Measurements from ENCODE around the gene ZC3H12C. TPM values are rescaled to one million over a fixed set of nuclear protein-coding genes. Genes with fewer than 3 reads are reported as not detected.

ZC3H12C gene
- polyA plus RNA-seq, 3 donors from 2014 or later: not detected

GRCh38 chr11:110069158-110069737, 23.9 kb upstream of the ZC3H12C start:
- H3K27me3 Mint-ChIP-seq (ENCODE audit: low read depth in 3 of 3): peaks cover 0 to 5% (median 5%) of the 10 kb centered on the region in 3 donors
- H3K36me3 Mint-ChIP-seq: no peaks in the 10 kb centered on the region
- H3K4me3 Mint-ChIP-seq: no peak overlapping the region
- DNase-seq: no peak
- no peaks in the 10 kb centered on the region for H3K4me1 Mint-ChIP-seq
- H3K27ac Mint-ChIP-seq: no peak overlapping the region
- no peaks in the 10 kb centered on the region for H3K9me3 Mint-ChIP-seq

DNA sequence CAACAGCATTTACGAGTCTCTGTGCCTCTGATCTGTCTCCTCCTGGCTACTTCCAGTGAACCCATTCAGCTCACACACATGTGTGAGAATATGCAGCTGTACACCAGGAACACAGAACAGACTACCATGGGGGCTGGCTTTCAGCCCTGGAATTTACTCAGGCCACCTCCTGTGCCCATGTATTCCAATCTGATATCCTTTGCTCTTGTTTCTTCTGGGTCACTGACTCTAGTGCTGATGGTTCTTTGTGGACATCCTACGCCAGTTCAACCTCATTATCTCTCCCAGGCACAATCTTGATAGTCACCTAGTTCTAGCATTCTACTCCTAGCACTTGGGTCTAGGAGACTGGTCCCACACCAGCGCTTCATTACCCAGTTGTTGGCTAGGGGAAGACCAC, 23.0 kb upstream of the ZC3H12C start:
- Mint-ChIP-seq H3K4me1 (no peaks in the 10 kb centered on the region), H3K27ac (no peak overlapping the region), H3K9me3 (peaks cover 0 to 2% (median 0%) of the 10 kb centered on the region in 6 donors), H3K27me3 (ENCODE audit: low read depth in 3 of 3) (peaks cover 0 to 8% (median 4%) of the 10 kb centered on the region in 3 donors), H3K4me3 (no peak overlapping the region), H3K36me3 (no peaks in the 10 kb centered on the region)
- DNase-seq: no peak

DNA sequence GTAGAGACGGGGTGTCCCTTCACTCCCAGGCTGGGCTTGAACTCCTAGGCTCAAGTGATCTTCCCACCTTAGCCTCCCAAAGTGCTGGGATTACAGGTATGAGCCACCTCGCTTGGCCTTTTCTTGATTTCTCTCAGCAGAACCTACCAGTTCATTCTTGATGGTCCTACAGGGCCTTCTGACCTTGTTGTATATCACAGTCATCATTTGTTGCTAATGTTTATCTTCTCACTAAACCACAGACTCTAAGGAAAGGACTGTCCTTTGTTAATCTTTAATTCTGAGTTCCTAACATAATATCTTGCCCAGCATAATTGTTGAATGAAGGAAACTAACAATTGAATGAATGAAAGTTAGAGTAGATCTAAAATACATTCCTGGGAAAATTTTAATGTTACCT, 22.0 kb upstream of the ZC3H12C start:
- Mint-ChIP-seq H3K4me1 (no peaks in the 10 kb centered on the region), H3K27me3 (ENCODE audit: low read depth in 3 of 3) (peaks cover 0 to 8% (median 6%) of the 10 kb centered on the region in 3 donors)

GRCh38 chr11:110072930-110073329, 20.3 kb upstream of the ZC3H12C start:
- no peak overlapping the region for H3K27ac Mint-ChIP-seq
- peaks cover 0 to 13% (median 6%) of the 10 kb centered on the region in 3 donors for H3K27me3 Mint-ChIP-seq (ENCODE audit: low read depth in 3 of 3)
- H3K4me3 Mint-ChIP-seq: no peak overlapping the region
- no peaks in the 10 kb centered on the region for H3K36me3 Mint-ChIP-seq
- no peaks in the 10 kb centered on the region for H3K4me1 Mint-ChIP-seq
- peaks cover 0 to 2% (median 0%) of the 10 kb centered on the region in 6 donors for H3K9me3 Mint-ChIP-seq
- no peak for DNase-seq

More for the DNA sequence above, 22.0 kb upstream of the ZC3H12C start:
- H3K9me3 Mint-ChIP-seq: peaks cover 0 to 2% (median 0%) of the 10 kb centered on the region in 6 donors
- no peaks in the 10 kb centered on the region for H3K36me3 Mint-ChIP-seq
- no peak overlapping the region for H3K4me3 Mint-ChIP-seq
- no peak for DNase-seq
- no peak overlapping the region for H3K27ac Mint-ChIP-seq

GRCh38 chr11:110074499-110074898, 18.7 kb upstream of the ZC3H12C start:
- no peak for DNase-seq
- Mint-ChIP-seq H3K36me3 (no peaks in the 10 kb centered on the region), H3K9me3 (peaks cover 0 to 5% (median 0%) of the 10 kb centered on the region in 6 donors), H3K27me3 (ENCODE audit: low read depth in 3 of 3) (peaks cover 0 to 11% (median 6%) of the 10 kb centered on the region in 3 donors), H3K27ac (no peak overlapping the region), H3K4me1 (no peaks in the 10 kb centered on the region), H3K4me3 (no peak overlapping the region)

DNA sequence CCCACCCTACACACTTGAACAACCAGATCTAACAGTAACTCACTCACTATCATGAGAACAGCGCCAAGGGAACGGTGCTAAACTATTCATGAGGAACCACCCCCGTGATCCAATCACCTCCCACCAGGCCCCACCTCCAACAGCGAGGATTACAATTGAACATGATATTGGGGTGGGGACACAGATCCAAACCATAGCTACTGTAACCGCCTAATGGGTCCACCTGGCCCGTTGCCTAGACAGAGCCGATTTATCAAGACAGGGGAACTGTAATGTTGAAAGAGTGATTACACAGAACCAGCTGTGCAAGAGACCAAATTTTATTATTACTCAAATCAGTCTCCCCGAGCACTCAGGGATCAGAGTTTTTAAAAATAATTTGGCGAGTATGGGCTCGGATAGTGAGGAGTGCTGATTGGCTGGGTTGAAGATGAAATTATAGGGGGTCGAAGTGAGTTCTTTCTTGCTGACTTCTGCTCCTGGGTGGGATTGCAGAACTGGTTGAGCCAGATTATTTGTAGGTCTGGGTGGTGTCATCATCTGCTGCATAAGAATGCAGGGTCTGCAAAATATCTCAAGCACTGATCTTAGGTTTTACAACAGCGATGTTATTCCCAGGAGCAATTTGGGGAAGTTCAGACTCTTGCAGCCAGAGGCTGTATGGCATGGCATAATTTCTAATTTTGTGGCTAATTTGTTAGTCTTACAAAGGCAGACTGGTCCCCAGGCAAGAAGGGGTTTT, 17.9 kb upstream of the ZC3H12C start:
- Mint-ChIP-seq H3K4me1 (no peaks in the 10 kb centered on the region), H3K36me3 (no peaks in the 10 kb centered on the region), H3K27ac (no peak overlapping the region), H3K27me3 (ENCODE audit: low read depth in 3 of 3) (peaks cover 0 to 9% (median 3%) of the 10 kb centered on the region in 3 donors), H3K4me3 (no peak overlapping the region), H3K9me3 (peaks cover 0 to 5% (median under 1%) of the 10 kb centered on the region in 6 donors)
- no peak for DNase-seq

- no peak for DNase-seq
- H3K36me3 Mint-ChIP-seq: no peaks in the 10 kb centered on the region
- H3K9me3 Mint-ChIP-seq: peaks cover 0 to 5% (median under 1%) of the 10 kb centered on the region in 6 donors
- H3K4me1 Mint-ChIP-seq: no peaks in the 10 kb centered on the region
- peaks cover 0 to 9% (median 3%) of the 10 kb centered on the region in 3 donors for H3K27me3 Mint-ChIP-seq (ENCODE audit: low read depth in 3 of 3)
- H3K4me3 Mint-ChIP-seq: no peak overlapping the region
- H3K27ac Mint-ChIP-seq: no peak overlapping the region
These were observed 17.4 kb upstream of the ZC3H12C start for GRCh38 chr11:110075847-110076208.

DNA sequence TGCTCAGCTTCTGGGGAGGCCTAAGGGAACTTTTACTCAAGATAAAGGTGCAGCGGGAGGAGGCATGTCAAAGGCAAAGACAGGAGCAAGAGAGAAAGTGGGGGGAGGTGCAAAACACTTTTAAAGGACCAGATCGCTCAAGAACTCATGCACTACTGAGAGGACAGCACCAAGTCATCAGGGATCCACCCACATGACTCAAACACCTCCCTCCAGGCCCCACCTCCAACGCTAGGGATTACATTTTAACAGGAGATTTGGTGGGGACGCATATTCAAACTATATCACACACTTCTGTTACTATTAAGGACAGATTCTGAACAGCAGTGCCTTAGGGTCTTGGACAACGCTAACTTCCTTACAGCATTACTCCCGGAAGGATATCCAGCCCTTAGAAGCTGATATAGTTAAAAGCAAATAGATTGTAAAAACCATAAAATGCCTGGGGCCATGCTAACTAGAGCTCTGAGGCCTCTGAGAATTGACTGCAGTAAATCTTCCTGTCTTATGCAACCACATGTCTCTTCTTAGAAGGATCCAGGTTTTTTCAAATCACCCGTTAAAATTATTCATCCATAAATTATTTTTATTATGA, 16.7 kb upstream of the ZC3H12C start:
- no peak for DNase-seq
- Mint-ChIP-seq H3K4me1 (no peaks in the 10 kb centered on the region), H3K4me3 (no peak overlapping the region), H3K9me3 (peaks cover 0 to 5% (median under 1%) of the 10 kb centered on the region in 6 donors), H3K36me3 (no peaks in the 10 kb centered on the region), H3K27ac (no peak overlapping the region), H3K27me3 (ENCODE audit: low read depth in 3 of 3) (peaks cover 0 to 7% (median 3%) of the 10 kb centered on the region in 3 donors)

DNA sequence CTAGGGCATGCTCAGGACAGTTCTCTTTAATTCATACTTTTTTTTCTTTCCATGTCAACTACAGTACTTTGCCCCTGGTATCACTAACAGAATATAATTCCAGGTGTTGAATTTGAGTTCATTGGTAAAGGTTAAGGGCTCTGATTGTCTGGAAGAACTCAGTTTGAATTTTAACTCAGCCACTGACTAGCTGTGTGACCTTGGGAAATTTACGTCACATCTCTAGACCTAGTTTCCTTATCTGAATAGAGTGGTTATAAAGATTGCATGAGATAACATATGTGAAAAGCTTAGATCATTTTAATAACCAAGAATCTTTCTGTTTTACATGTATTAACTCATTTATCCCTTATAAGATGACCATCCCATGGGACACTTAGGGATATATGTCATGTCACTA, 15.8 kb upstream of the ZC3H12C start:
- no peak for DNase-seq
- Mint-ChIP-seq H3K9me3 (peaks cover 0 to 5% (median 2%) of the 10 kb centered on the region in 6 donors), H3K4me3 (no peak overlapping the region), H3K27ac (no peak overlapping the region), H3K27me3 (ENCODE audit: low read depth in 3 of 3) (peaks cover 0 to 7% (median 5%) of the 10 kb centered on the region in 3 donors), H3K4me1 (no peaks in the 10 kb centered on the region), H3K36me3 (no peaks in the 10 kb centered on the region)

GRCh38 chr11:110077831-110078325, 15.3 kb upstream of the ZC3H12C start:
- Mint-ChIP-seq H3K9me3 (peaks cover 0 to 5% (median 2%) of the 10 kb centered on the region in 6 donors), H3K4me1 (no peaks in the 10 kb centered on the region), H3K27ac (no peak overlapping the region), H3K36me3 (no peaks in the 10 kb centered on the region), H3K27me3 (ENCODE audit: low read depth in 3 of 3) (peaks cover 0 to 7% (median 5%) of the 10 kb centered on the region in 3 donors), H3K4me3 (no peak overlapping the region)
- no peak for DNase-seq

DNA sequence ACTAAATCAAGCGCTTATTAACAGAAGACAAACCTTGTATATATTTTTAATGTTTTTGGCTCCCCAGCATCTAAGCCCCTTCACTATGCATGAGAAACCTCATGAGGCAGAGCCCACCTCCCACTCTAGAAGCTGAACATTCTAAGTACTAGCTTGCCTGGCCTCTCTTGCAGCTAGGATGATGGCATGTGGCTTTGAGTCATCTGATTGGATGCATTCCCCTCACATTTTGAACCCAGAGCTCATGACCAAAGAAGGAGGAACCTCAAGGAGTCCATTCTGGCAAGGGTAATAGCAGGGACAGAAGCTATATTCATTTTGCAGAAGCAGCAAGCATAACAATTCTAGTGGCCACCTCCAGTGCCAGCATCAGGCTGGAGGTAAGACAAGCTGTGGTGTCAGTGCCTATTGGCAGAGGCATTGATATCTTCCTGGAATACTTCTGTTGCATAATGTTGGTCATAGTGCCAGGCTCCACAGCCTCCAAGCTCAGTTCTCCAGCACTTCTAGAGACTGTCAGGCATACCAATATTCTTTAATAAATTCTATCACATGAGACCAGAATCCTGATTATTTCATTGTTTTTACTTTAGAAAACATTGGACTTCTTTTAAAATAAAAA, 14.2 kb upstream of the ZC3H12C start:
- no peaks in the 10 kb centered on the region for H3K36me3 Mint-ChIP-seq
- peaks cover 0 to 7% (median 5%) of the 10 kb centered on the region in 3 donors for H3K27me3 Mint-ChIP-seq (ENCODE audit: low read depth in 3 of 3)
- H3K4me1 Mint-ChIP-seq: no peaks in the 10 kb centered on the region

GRCh38 chr11:110079726-110080125, 13.5 kb upstream of the ZC3H12C start:
- DNase-seq: no peak
- H3K27ac Mint-ChIP-seq: no peak overlapping the region
- no peak overlapping the region for H3K4me3 Mint-ChIP-seq
- peaks cover 0 to 7% (median 5%) of the 10 kb centered on the region in 3 donors for H3K27me3 Mint-ChIP-seq (ENCODE audit: low read depth in 3 of 3)
- no peaks in the 10 kb centered on the region for H3K4me1 Mint-ChIP-seq
- no peaks in the 10 kb centered on the region for H3K36me3 Mint-ChIP-seq
- peaks cover 0 to 5% (median 2%) of the 10 kb centered on the region in 6 donors for H3K9me3 Mint-ChIP-seq

More for the DNA sequence above, 14.2 kb upstream of the ZC3H12C start:
- no peak overlapping the region for H3K27ac Mint-ChIP-seq
- no peak for DNase-seq
- H3K9me3 Mint-ChIP-seq: peaks cover 0 to 5% (median 2%) of the 10 kb centered on the region in 6 donors
- H3K4me3 Mint-ChIP-seq: no peak overlapping the region

- Mint-ChIP-seq H3K9me3 (peaks cover 0 to 5% (median under 1%) of the 10 kb centered on the region in 6 donors), H3K36me3 (no peaks in the 10 kb centered on the region), H3K4me1 (no peaks in the 10 kb centered on the region), H3K27me3 (ENCODE audit: low read depth in 3 of 3) (peaks cover 0 to 5% (median 4%) of the 10 kb centered on the region in 3 donors), H3K27ac (no peak overlapping the region), H3K4me3 (no peak overlapping the region)
- DNase-seq: no peak
These were observed 11.5 kb upstream of the ZC3H12C start for GRCh38 chr11:110081462-110082376.

All from immature natural killer cell (primary cell).